UCSD-AML1 (cell line): ENCODE data around the gene AK5.

ENCODE experiments used
- DNase-seq: peaks from one replicate; lab custom pipeline; 2025; ENCODE audit not compliant: unreplicated experiment; lab: John Stamatoyannopoulos, UW

AK5 gene

GRCh38 chr1:77348549-77348948 lies 66.7 kb downstream of the AK5 start:
- no peak for DNase-seq

GRCh38 chr1:77349275-77349674 lies 67.5 kb downstream of the AK5 start:
- DNase-seq: no peak

GRCh38 chr1:77350012-77350770 lies 68.4 kb downstream of the AK5 start:
- DNase-seq: peak; percentile 17

GRCh38 chr1:77354536-77354935 lies 72.7 kb downstream of the AK5 start:
- DNase-seq: no peak

GRCh38 chr1:77355010-77355409 lies 73.2 kb downstream of the AK5 start:
- no peak for DNase-seq

- DNase-seq: no peak
These were observed 74.3 kb downstream of the AK5 start for GRCh38 chr1:77356136-77356535.

GRCh38 chr1:77360256-77360655 lies 78.4 kb downstream of the AK5 start:
- no peak for DNase-seq

GRCh38 chr1:77361621-77362020 lies 79.8 kb downstream of the AK5 start:
- no peak for DNase-seq

GRCh38 chr1:77370161-77370560 lies 88.3 kb downstream of the AK5 start:
- no peak for DNase-seq

GRCh38 chr1:77370583-77371306 lies 88.9 kb downstream of the AK5 start:
- DNase-seq: no peak

- no peak for DNase-seq
These were observed 89.6 kb downstream of the AK5 start for GRCh38 chr1:77371396-77371795.

GRCh38 chr1:77373702-77374101 lies 91.9 kb downstream of the AK5 start:
- DNase-seq: no peak

GRCh38 chr1:77375541-77375940 lies 93.7 kb downstream of the AK5 start:
- DNase-seq: no peak

GRCh38 chr1:77375990-77376389 lies 94.2 kb downstream of the AK5 start:
- DNase-seq: no peak

- peak; percentile 42 for DNase-seq
These were observed 97.1 kb downstream of the AK5 start for GRCh38 chr1:77378723-77379535.

- DNase-seq: no peak
These were observed 100.5 kb downstream of the AK5 start for GRCh38 chr1:77382366-77382765.

GRCh38 chr1:77383236-77383635 lies 101.4 kb downstream of the AK5 start:
- DNase-seq: no peak

GRCh38 chr1:77385551-77385950 lies 103.7 kb downstream of the AK5 start:
- DNase-seq: no peak

- no peak for DNase-seq
These were observed 104.5 kb downstream of the AK5 start for GRCh38 chr1:77386276-77386675.

GRCh38 chr1:77387553-77387952 lies 105.7 kb downstream of the AK5 start:
- DNase-seq: no peak

GRCh38 chr1:77388661-77389060 lies 106.8 kb downstream of the AK5 start:
- no peak for DNase-seq

- no peak for DNase-seq
These were observed 110.7 kb downstream of the AK5 start for GRCh38 chr1:77392486-77392885.
